Measurements from ENCODE around the gene GRAMD2B. TPM values are rescaled to one million over a fixed set of nuclear protein-coding genes. Genes with fewer than 3 reads are reported as not detected.
"Not testable (repeated sequence)": the region's sequence is repeated elsewhere in the genome, so short reads cannot be mapped to it uniquely, and the experiment has no call there.

The GRAMD2B gene
- total RNA-seq, 1 experiment from 2014 or later = 4.1 TPM

GRCh38 chr5:126516133-126516532, 92.9 kb downstream of the GRAMD2B start:
- Histone ChIP-seq H3K9me3 (ENCODE audit: control insufficient read depth, insufficient read depth, low read depth, low read length) (no peaks in the 10 kb centered on the region), H3K4me1 (ENCODE audit: control insufficient read depth, insufficient read depth, low read length) (0 out of 2 replicates have a peak, but pooled peaks cover 3% of the 10 kb centered on the region), H3K4me3 (ENCODE audit: low read depth in 2 of 2, low read length in 2 of 2) (no peak overlapping the region), H3K36me3 (ENCODE audit: control insufficient read depth, insufficient read depth, low read length) (no peaks in the 10 kb centered on the region), H3K27me3 (ENCODE audit: control insufficient read depth, insufficient read depth, low read length) (no peaks in the 10 kb centered on the region), H3K27ac (ENCODE audit: low read length) (no peak overlapping the region)
- no TSS peak for BruUV-seq (replicated peaks)
- POLR2A ChIA-PET = no interaction called here
- no peak for DNase-seq (ENCODE audit: low read depth, low spot score)
- CTCF ChIA-PET = no interaction called here
- intact Hi-C loops (cut with micrococcal nuclease; ENCODE audit: unreplicated experiment) (no loop called here), in situ Hi-C loops (cut with HindIII; ENCODE audit: low pct_unique_long_range_greater_than_20kb, low sequenced_read_pairs) (no loop called here)
- no peak for ATAC-seq
- TF ChIP-seq TCF7L2 (IDR thresholded peaks at IDR 0.05; ENCODE audit: low read depth, low read length) (no peak), POLR2AphosphoS5 (IDR thresholded peaks at IDR 0.05; ENCODE audit: low read depth, low read length) (no peak), REST (IDR thresholded peaks at IDR 0.05; ENCODE audit: insufficient read depth in 1 of 2, low read depth in 2 of 2, low read length in 1 of 2) (no peak), CTCF (IDR thresholded peaks at IDR 0.05) (no peak), SIN3A (IDR thresholded peaks at IDR 0.05; ENCODE audit: borderline replicate concordance, insufficient read depth, low read depth, low read length) (no peak)

GRCh38 chr5:126516852-126517251, 93.6 kb downstream of the GRAMD2B start:
- ATAC-seq (no peak), DNase-seq (ENCODE audit: low read depth, low spot score) (no peak)
- POLR2A ChIA-PET = no interaction called here
- no TSS peak for BruUV-seq (replicated peaks)
- no peak overlapping the region for H3K27ac ChIP-seq (ENCODE audit: low read length)
- no peaks in the 10 kb centered on the region for H3K36me3 ChIP-seq (ENCODE audit: control insufficient read depth, insufficient read depth, low read length)
- in situ Hi-C loops (cut with HindIII; ENCODE audit: low pct_unique_long_range_greater_than_20kb, low sequenced_read_pairs) = no loop called here
- no peak overlapping the region for H3K4me3 ChIP-seq (ENCODE audit: low read depth in 2 of 2, low read length in 2 of 2)
- CTCF ChIA-PET = no interaction called here
- intact Hi-C loops (cut with micrococcal nuclease; ENCODE audit: unreplicated experiment) = no loop called here
- no peaks in the 10 kb centered on the region for H3K27me3 ChIP-seq (ENCODE audit: control insufficient read depth, insufficient read depth, low read length)
- 0 out of 2 replicates have a peak, but pooled peaks cover 3% of the 10 kb centered on the region for H3K4me1 ChIP-seq (ENCODE audit: control insufficient read depth, insufficient read depth, low read length)
- no peaks in the 10 kb centered on the region for H3K9me3 ChIP-seq (ENCODE audit: control insufficient read depth, insufficient read depth, low read depth, low read length)
- TF ChIP-seq POLR2AphosphoS5 (IDR thresholded peaks at IDR 0.05; ENCODE audit: low read depth, low read length) (no peak), CTCF (IDR thresholded peaks at IDR 0.05) (no peak), TCF7L2 (IDR thresholded peaks at IDR 0.05; ENCODE audit: low read depth, low read length) (no peak), REST (IDR thresholded peaks at IDR 0.05; ENCODE audit: insufficient read depth in 1 of 2, low read depth in 2 of 2, low read length in 1 of 2) (no peak), SIN3A (IDR thresholded peaks at IDR 0.05; ENCODE audit: borderline replicate concordance, insufficient read depth, low read depth, low read length) (no peak)

GRCh38 chr5:126519223-126519622, 96.0 kb downstream of the GRAMD2B start:
- H3K9me3 ChIP-seq (ENCODE audit: control insufficient read depth, insufficient read depth, low read depth, low read length); ATAC-seq; H3K36me3 ChIP-seq (ENCODE audit: control insufficient read depth, insufficient read depth, low read length); H3K27me3 ChIP-seq (ENCODE audit: control insufficient read depth, insufficient read depth, low read length); POLR2A ChIA-PET; H3K4me1 ChIP-seq (ENCODE audit: control insufficient read depth, insufficient read depth, low read length); H3K27ac ChIP-seq (ENCODE audit: low read length); in situ Hi-C loops (cut with HindIII; ENCODE audit: low pct_unique_long_range_greater_than_20kb, low sequenced_read_pairs); H3K4me3 ChIP-seq (ENCODE audit: low read depth in 2 of 2, low read length in 2 of 2); intact Hi-C loops (cut with micrococcal nuclease; ENCODE audit: unreplicated experiment); BruUV-seq (replicated peaks); DNase-seq (ENCODE audit: low read depth, low spot score): not testable (repeated sequence)
- CTCF ChIA-PET = interaction anchor here (0.6 kb wide), 2 partner anchors 129 to 166 kb away, joined by 5 read pairs; no protein-coding TSS in a partner anchor
